ENCODE results near the gene SCD5. TPM values are rescaled to one million over a fixed set of nuclear protein-coding genes. Genes with fewer than 3 reads are reported as not detected.

The SCD5 gene
- total RNA-seq, 4 donors from 2014 or later: 0.70 to 5.0 (median 3.0) TPM

DNA sequence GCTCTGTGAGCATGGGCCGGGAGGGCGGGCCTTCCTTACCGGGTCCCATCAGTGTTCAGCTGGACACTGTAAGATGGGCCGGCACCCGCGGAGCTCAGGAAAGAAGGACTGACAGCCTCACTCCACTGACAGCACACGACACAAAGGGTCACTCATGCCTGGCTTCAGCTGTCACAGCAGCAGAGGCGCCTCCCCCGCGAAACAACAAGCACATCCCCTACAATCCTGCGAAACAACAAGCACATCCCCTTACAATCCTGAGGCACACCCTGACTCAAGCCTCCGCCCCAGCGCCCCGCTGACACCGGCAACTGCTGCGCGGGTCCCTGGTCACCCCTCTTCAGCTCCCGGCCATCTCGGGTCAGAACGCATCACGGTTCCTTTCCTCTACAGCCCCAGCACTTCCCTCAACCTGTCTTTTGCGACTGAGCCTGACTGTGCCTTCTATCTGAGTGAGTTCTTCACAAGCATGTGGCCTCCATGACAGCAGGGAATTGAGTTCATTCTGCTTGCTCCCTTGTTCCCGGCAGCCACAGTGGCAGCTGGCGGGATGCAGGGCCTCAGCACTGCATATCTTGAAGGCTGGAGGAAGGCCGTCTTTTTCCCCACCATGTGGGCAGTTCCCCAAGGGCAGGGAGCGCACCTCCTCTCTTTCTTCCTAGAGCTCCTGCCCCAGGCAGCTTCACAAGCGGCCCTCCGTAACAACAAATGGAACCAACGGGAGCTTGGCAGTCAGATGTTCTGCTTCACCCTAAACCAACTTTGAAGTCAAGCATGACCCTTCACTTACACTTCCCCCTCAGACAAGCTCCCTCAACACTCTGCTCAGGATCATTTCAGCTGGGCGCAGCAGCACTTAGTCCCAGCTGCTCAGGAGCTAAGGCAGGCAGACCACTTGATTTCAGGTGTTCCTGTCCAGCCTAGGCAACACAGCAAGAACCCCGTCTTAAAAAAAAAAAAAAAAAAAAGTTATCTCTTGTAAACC lies 39.6 kb downstream of the SCD5 start:
- TF ChIP-seq POLR2A (IDR thresholded peaks at IDR 0.05): no peak
- TF ChIP-seq, protein P1, sequence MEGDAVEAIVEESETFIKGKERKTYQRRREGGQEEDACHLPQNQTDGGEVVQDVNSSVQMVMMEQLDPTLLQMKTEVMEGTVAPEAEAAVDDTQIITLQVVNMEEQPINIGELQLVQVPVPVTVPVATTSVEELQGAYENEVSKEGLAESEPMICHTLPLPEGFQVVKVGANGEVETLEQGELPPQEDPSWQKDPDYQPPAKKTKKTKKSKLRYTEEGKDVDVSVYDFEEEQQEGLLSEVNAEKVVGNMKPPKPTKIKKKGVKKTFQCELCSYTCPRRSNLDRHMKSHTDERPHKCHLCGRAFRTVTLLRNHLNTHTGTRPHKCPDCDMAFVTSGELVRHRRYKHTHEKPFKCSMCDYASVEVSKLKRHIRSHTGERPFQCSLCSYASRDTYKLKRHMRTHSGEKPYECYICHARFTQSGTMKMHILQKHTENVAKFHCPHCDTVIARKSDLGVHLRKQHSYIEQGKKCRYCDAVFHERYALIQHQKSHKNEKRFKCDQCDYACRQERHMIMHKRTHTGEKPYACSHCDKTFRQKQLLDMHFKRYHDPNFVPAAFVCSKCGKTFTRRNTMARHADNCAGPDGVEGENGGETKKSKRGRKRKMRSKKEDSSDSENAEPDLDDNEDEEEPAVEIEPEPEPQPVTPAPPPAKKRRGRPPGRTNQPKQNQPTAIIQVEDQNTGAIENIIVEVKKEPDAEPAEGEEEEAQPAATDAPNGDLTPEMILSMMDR (IDR thresholded peaks at IDR 0.05): no peak
- H3K27me3 ChIP-seq: no peaks in the 10 kb centered on the region
- no peaks in the 10 kb centered on the region for H3K9me3 ChIP-seq
- H3K27ac ChIP-seq: no peak overlapping the region
- no peaks in the 10 kb centered on the region for H3K36me3 ChIP-seq
- H3K4me3 ChIP-seq: no peak overlapping the region
- no peak for DNase-seq
- H3K4me1 ChIP-seq: peaks cover 0 to 10% (median 0%) of the 10 kb centered on the region in 4 donors

DNA sequence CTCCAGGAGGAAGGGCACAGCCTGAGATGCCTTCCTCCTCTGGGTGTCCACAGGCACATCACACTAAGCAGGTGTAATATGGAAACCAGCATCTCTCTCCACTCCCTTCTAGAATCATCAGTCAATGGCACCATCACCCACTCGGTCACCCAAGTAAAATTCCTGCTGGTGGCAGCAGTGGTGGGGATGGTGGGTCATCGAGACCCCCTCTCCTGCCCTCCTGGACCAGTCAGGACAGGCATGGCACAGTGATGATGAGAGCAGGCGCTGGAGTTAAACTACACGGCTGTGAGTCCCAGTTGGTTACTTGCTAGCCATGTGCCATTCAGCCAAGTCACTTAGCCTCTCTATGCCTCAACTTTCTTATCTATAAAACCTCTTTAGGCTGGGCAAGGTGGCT lies 42.5 kb downstream of the SCD5 start:
- H3K27ac ChIP-seq: no peak overlapping the region
- H3K27me3 ChIP-seq: no peaks in the 10 kb centered on the region
- no peak for DNase-seq
- no peak overlapping the region for H3K4me3 ChIP-seq
- TF ChIP-seq, protein P1 (IDR thresholded peaks at IDR 0.05): no peak
- no peak for TF ChIP-seq POLR2A (IDR thresholded peaks at IDR 0.05)
- H3K9me3 ChIP-seq: no peaks in the 10 kb centered on the region
- no peaks in the 10 kb centered on the region for H3K36me3 ChIP-seq
- peaks cover 0 to 14% (median 0%) of the 10 kb centered on the region in 4 donors for H3K4me1 ChIP-seq

DNA sequence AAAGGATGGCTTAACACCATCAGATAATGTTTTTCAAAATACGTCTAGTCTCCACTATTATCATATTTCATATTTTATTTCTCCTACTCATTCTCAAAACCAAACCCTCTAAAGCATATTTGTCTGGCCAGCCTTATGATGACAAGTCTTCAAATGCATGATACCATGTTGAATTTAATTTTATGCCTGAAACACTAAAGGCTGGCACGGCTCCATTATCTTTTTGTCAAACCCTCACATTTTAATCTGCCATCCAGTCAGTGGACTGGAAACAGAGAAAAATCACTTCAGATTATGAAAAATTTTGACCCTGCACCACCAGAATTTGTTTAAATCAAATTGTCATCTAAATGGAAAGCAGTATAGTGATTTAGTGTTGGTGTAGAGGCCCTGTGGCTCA lies 42.9 kb downstream of the SCD5 start:
- DNase-seq: no peak
- no peak for TF ChIP-seq POLR2A (IDR thresholded peaks at IDR 0.05)
- TF ChIP-seq, protein P1 (IDR thresholded peaks at IDR 0.05): no peak
- Histone ChIP-seq H3K9me3 (no peaks in the 10 kb centered on the region), H3K4me1 (peaks cover 0 to 14% (median 0%) of the 10 kb centered on the region in 4 donors), H3K36me3 (no peaks in the 10 kb centered on the region), H3K27ac (no peak overlapping the region), H3K27me3 (no peaks in the 10 kb centered on the region), H3K4me3 (no peak overlapping the region)

DNA sequence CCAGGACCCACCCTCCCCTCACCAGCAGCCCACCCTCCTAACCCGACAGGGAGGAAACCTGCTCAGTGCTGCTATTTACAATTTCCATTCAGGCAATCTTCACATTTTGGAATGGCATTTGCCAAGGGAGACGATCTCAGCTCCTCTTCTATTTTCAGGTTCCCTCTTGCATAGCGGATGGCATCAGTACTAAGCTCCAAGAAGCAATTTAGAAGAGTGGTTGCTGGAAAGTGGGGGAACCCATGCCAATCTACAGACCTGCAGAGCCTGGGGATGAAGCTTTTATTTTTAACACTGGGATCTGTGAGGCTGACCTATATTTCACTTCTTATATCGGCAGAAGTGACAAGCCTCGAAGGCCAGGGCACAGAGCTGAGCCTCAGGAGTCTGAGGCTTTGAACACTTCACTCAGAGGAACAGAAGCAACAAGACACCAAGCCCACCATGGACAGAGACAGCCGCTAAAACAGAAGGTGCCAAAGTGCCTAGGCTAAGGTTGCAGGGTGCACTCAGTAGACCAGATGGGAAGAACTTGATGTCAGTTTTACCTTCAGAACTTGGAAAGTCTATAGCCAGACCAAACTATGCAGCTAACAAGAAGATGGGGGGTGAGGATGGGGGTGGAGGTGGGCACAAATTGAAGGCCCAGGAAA lies 44.0 kb downstream of the SCD5 start:
- no peak overlapping the region for H3K27ac ChIP-seq
- H3K27me3 ChIP-seq: no peaks in the 10 kb centered on the region
- H3K36me3 ChIP-seq: no peaks in the 10 kb centered on the region
- no peaks in the 10 kb centered on the region for H3K9me3 ChIP-seq
- no peak for DNase-seq
- H3K4me1 ChIP-seq: peaks cover 0 to 14% (median 0%) of the 10 kb centered on the region in 4 donors
- H3K4me3 ChIP-seq: no peak overlapping the region
- TF ChIP-seq, protein P1 (IDR thresholded peaks at IDR 0.05): no peak
- TF ChIP-seq POLR2A (IDR thresholded peaks at IDR 0.05): no peak

DNA sequence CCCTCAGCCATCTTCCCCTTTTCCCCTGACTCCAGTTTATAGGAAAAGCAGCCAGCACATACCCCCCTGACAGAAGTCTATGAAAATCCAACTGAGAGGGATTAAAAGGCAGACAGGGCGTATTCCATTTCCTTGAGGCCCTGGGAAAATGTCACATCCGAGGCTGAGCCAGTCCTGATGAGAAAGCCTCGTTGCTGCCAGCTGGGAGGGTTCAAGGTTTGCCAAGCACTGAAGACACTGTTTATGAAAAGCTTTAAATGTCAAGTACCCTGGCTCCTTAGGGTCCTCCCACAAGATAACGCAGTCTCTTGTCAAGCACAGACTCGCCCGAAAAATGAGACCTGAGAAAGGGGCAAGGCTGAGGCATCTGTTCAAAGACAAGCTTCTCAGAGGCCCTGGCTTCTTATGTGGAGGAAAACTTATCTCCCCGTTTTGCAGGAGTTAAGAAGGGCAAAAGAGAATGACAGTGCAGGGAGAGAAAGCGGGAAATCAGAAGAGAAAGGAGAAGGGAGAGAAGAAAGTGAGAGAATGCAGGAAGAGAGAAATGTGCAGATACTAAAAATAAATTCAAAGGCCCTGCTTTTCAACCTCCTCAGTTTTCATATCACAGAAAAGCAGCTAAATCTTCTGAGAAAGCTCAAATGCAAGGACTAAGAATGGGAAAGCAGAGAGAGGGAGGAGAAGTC lies 44.7 kb downstream of the SCD5 start:
- Histone ChIP-seq H3K27ac (no peak overlapping the region), H3K4me1 (peaks cover 0 to 14% (median 0%) of the 10 kb centered on the region in 4 donors), H3K4me3 (no peak overlapping the region), H3K27me3 (no peaks in the 10 kb centered on the region), H3K36me3 (no peaks in the 10 kb centered on the region), H3K9me3 (no peaks in the 10 kb centered on the region)
- TF ChIP-seq, protein P1 (IDR thresholded peaks at IDR 0.05): no peak
- TF ChIP-seq POLR2A (IDR thresholded peaks at IDR 0.05): no peak
- no peak for DNase-seq

Data from Peyer's patch (tissue), 4 donors.